HG02588 (cell line): ENCODE measurements around the gene KCTD18.

ENCODE experiments used
- ATAC-seq: cut with Tn5 transposase; IDR thresholded peaks from one replicate; pipeline ENCODE4 v1.9.1; 2021; ENCODE audit warnings: mild to moderate bottlenecking, moderate library complexity; ENCODE audit not compliant: unreplicated experiment

The KCTD18 gene

DNA sequence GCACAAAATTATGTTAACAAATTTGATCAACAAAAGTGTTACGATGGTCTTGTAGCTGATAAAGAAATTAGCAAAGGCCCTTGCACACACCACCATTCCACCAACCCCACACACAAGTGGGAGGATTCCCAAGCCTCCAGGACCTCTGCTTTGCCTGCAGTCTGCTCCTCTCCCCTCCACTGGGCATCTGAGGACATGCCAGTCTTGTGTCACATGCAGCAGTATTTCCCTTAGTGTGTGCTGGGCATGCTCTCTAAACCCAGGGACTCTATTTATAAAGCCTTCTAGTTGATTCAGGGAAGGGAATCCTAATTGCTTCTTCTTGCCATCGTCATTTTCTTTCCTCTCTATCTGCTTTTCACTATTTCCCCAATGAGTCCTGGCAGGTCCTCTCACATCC, 53.3 kb downstream of the KCTD18 start:
- ATAC-seq, result no peak

DNA sequence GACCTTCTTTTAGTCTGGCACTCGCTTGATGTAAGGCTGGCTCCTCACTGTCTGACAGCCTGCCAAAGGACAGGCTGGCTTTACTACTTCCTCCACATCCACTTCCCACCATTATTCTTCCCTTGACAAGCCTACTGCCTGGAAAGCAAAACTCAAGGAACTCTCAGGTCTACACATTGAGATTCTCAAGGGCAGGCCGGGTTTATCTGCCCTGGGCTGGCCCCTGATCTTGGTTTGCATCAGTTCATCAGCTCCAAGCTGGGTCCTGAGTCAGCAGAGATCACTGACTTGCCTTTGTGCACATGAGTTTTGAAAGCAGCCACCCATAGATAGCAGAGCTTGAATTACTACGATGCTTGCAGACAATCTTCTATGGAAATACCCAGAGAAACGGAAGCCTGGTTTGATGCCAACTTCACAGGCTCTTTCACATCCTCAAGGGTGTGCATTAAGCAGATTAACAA, 53.9 kb downstream of the KCTD18 start:
- peak; percentile 52 for ATAC-seq

DNA sequence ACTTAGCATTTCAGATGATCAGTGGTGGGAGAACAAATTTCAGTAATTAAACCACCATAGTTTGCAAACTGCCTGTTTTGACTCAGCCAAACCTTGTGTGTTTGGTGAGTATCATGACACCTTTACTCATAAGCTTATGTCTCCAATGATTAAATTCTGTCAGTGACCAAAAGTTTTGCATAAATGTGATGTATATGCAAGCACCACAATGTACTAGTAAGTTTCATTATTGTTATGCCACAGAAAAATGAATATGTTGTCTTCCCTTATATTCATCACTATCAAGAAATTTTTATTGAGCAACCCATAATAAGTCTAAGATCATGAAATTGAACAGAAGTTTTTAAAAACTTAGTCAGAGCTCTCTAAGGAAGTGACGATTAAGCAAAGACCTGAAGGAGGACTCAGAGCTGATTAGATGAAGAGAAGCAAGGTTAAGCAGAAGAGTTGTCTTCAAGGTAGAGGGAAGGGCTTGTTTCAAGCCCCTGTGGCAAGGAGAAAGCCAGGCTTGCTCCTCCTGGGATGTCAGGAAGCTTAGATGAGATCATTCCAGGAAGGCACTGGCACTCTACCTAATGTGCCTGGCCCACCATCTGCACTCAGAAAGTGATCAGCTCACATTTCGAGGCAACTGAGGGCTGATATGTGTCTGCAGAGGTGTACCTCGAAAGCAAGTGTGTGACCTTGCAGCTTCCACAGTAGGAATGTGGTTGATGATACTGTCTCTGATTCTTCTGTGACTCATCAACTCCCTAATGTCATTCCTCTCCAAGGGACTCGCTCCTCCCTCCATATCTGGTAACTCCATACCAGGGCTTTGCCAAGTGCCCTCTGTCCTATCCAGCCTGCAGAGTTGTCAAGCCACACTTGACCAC, 54.7 kb downstream of the KCTD18 start:
- peak; percentile 72 for ATAC-seq

GRCh38 chr2:200453853-200454534, 55.9 kb downstream of the KCTD18 start:
- ATAC-seq, result no peak

DNA sequence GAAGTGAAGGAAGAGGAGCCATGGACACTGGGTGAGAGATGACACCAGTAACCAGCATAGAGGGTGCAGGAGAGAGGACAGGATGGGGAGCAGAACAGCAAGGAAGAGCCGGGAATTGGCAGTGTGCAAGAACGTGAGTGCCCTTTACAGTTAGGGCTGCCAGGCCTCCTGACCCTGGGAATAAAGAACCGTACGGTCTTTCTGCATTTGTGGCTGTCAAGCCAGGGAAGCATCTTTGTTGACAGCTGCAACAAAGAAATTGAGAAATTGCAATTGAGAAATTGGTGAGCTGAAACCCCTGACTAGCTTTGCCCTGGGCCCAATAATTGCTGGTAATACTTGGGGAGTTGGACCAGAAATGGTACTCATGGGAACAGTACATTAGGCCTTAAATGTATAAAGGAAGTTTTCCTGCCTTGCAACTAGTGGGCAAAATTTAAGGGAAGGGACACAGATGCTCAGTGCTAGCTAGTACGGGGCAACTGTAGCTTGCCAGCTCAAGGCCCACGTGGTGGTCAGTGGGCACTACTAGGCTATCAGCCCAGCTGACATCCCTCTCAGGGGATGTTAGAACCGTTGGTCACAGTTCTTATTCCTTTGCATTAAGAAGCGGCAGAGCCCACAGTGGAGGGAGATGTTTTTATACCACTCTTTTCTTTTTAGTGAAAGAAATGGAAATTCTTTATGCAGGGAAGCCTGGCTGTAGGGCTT, 56.6 kb downstream of the KCTD18 start:
- ATAC-seq, result no peak

GRCh38 chr2:200452377-200452776, 57.5 kb downstream of the KCTD18 start:
- no peak for ATAC-seq

GRCh38 chr2:200451511-200451910, 58.4 kb downstream of the KCTD18 start:
- ATAC-seq, result peak; percentile 38

DNA sequence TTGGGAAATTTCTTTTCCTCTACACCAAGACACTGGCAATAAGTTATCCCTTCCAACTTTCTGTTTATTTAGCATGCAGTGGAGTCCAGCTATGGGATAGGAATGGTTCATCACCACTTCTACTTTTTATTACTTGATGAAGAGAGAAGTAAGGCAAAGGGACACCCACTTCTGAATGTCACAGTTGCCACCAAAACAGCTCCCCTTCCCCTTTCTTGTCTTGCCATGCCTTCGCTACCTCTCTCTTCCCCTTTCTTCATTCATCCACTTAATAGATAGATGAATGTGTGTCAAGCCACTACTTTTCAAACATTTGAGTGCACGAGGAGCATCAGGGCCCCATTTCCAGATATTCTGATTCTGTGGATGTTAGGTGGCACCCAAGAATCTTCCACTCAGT, 59.6 kb downstream of the KCTD18 start:
- no peak for ATAC-seq

DNA sequence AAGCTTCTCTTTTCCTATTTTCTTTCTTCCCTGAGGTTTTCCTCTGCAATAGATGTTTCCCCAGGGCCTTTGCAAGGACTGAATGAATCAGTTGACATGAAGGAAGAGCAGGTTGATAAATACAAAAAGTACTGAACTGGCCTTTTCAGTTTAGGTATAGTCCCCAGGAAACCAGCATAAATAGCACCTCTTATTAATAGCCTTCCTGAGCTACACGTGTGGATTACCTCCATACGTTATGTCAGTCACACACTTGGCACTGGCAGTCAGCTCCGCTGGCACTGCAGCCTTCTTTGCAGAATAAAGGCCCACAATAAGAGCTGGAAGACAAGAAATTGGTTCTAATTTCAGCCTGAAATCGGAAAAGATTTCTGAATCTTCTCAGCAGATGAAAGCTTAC, 60.7 kb downstream of the KCTD18 start:
- no peak for ATAC-seq

- ATAC-seq, result no peak
Observed at GRCh38 chr2:200448455-200448854, 61.4 kb downstream of the KCTD18 start.

DNA sequence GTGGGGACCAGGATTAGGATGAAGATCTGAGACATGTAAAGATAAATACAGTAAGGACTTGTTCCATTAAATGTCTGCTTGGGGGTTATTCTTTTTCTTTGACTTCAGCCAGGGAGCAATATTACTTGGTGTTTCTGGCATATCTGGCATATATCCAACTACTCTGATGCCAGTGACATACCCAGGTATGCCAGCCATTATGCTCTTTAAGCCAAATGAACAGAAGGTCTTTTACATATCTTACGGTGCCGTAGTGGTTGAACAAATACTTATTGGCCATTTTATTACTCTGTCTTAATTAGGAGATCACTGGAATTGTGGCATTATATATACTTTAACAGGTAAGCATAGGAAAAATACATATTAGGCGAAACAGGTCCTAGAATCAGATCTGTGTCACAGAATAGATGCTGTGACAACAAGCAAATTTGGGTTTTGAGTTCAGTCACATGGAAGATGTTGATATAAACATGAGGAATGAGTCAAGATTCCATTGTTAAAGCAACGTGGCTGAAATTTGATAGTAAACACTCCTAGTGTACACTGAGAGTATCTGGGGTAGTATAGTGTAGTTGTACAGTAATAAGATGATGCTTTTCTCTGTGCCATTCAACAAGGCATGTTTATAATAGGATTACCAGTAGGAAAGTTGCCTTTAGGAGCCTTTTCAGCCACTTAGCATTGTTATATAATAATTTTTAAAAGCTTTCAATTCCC, 62.6 kb downstream of the KCTD18 start:
- no peak for ATAC-seq

DNA sequence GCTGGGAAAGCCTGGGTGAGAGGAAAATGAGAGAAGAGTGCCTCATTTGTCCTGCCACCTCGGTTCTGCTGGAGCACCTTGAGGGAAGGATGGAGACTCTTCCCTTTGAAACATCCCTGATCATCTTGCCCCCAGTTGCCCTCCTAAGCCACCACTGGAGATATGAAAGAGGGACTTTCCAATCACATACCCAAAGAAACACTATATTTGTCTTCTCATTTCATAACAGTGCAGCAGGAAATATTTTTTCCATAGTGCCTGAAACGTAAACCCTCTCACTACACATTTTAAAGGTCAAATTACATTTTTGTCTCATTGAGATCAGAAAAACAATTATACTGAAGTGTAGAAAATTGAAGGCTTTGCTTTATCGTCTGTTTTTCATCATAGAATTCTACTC, 63.3 kb downstream of the KCTD18 start:
- no peak for ATAC-seq

- ATAC-seq, result no peak
Observed at GRCh38 chr2:200445284-200445683, 64.6 kb downstream of the KCTD18 start.

- ATAC-seq, result no peak
Observed at GRCh38 chr2:200444530-200444929, 65.3 kb downstream of the KCTD18 start.

DNA sequence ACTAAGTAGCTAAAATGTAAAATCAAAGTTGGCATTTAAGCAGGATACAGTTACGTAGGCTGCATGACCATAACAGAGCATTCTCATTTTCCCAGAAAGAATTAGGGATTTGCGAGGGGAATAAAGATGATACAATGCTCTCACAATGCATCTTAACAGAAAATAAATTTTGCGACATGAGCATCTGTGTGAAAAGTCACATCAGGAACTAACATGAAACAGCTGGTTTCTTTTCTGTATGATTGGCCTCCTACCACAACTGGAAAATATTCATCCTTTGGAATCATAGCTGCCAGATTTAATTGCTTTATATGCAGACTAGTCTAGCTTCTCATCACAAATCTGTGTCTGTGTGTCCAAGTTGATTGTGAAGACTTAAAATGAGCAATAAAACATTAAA, 66.0 kb downstream of the KCTD18 start:
- ATAC-seq, result no peak

DNA sequence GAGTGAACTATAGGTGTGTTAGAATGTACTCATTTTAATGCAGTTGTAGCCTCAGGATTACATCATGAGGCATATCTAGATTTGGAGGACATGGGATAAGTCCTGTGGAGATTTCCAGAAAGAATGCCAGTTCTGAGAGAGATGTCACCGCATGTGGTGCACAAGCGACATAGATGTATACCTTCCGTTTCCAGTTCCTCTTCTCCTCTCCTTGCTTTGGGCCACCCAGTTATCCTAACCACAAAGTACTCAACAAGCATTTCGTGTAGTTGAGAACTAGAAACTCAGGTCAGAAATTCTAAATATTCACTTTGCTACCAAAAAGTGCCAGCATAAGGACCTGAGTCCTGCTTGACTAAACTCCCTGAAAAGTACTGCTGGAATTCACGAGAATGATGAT, 66.5 kb downstream of the KCTD18 start:
- no peak for ATAC-seq

- ATAC-seq, result no peak
Observed at GRCh38 chr2:200442471-200442870, 67.4 kb downstream of the KCTD18 start.

DNA sequence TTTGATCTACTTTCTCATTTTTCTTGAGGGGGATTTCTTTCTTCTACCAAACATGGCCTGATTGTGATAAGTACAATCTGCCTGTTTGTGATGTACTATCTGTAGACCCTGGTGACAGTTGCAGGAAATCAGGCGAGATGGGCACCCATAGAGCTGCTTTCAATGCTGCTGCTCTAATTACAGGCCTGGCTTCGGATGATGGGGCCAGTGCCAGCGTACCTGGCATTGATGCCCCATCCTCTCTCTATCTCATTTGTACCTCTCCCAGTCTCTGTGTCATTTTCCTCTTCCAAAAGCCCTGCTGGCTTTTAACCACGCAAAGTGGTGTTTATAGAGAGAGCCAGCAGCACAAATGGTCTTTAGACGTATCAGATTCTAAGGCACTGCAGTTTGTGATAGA, 69.9 kb downstream of the KCTD18 start:
- ATAC-seq, result no peak
